M059J (cell line): ENCODE measurements around the gene C3orf52. TPM values are rescaled to one million over a fixed set of nuclear protein-coding genes. Genes with fewer than 3 reads are reported as not detected.

Experiments
- DNase-seq: peaks from one replicate; pipeline ENCODE4 v3.0.0-alpha.2; 2012; ENCODE audit warnings: low read depth
- total RNA-seq: library from RNA; depleted of rRNA; stranded (reverse); fragments of >200 nt; shearing (Covaris generic); gene quantifications from 2 replicates; pipeline ENCODE4 v1.2.3, GENCODE V29; 2014

Gene C3orf52
- total RNA-seq, 1 experiment from 2014 or later, result 12.6 TPM

GRCh38 chr3:112117841-112118571 lies 31.8 kb downstream of the C3orf52 start:
- no peak for DNase-seq

GRCh38 chr3:112119962-112120836 lies 34.0 kb downstream of the C3orf52 start:
- DNase-seq, result no peak

DNA sequence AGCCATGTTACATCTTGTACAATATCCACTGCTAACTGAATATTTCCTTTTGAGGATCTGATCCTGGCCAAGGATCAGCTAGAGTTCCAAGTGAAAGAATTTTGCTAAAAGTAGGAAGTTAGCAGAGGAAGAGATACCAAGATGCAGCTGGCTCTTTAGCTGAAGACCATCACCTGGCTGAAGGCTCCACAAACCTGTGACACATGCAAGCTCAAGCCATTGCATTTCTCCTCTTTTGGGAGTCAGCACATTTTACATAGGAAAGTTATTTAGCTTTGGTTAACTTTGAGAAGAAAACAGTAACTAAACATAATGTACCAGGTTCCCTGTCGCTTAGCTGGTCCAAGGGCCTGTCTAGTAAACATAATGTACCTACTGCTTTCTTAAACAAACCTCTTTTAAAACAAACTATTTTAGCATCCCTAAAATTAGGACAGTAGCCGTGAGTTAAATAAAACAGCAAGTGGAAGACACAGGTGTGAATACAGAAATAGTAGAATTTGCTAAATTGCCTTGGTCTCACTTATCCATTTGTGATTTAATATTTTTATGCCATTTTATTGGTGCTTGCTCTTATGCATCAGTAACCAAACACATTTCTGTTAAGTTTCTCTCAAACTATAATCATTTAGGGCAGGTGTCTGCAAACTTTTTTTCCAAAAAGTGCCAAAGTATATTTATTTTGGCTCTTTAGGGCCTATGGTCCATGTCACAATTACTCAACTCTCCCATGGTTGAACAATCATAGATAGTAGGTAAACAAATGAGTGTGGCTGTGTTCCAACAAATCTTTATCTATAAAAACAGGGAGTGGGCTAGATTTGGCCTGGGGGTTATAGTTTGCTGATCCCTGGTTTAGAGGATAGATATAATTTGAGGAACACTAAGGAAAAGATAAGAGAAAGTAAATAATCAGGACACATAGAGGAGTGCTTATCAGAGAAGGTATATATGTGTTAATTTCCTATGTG lies 35.7 kb downstream of the C3orf52 start:
- no peak for DNase-seq

DNA sequence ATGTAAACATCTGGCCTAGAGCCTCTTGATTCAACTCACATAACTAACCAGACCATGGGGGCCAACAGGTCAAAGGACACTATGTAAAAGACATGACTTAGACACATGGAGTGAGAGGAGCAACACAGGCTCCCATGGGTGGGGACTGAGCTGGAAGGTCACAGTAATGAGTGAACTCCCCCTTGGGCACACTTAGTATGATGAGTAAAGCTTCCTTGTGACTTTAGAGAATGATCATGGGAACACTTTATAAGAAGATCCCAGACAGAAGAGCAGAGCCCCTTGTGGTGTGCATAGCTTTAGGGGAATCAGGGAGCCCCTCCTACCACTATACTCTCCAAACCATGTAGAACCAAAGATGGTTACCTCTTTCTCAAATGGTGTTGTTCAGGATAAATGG lies 36.7 kb downstream of the C3orf52 start:
- no peak for DNase-seq

DNA sequence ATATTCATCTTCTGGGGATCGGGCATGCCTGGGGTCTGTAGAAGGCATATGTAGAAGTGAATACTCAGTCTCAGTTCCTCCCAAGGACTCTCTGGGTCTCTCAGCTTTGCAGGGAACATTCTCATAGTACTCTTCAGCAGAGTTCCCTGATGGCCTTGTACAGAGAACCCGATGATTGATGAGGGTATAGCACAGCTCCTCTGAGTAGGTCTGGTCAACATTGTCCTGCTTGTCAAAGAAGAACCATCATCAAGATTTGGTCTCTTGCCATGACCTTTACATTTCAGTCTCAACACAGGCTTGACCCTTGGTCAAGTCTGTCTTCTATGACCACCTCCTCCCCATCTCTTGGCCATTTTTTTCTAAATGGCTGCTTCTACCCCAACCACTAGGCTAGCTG lies 37.4 kb downstream of the C3orf52 start:
- DNase-seq, result no peak

DNA sequence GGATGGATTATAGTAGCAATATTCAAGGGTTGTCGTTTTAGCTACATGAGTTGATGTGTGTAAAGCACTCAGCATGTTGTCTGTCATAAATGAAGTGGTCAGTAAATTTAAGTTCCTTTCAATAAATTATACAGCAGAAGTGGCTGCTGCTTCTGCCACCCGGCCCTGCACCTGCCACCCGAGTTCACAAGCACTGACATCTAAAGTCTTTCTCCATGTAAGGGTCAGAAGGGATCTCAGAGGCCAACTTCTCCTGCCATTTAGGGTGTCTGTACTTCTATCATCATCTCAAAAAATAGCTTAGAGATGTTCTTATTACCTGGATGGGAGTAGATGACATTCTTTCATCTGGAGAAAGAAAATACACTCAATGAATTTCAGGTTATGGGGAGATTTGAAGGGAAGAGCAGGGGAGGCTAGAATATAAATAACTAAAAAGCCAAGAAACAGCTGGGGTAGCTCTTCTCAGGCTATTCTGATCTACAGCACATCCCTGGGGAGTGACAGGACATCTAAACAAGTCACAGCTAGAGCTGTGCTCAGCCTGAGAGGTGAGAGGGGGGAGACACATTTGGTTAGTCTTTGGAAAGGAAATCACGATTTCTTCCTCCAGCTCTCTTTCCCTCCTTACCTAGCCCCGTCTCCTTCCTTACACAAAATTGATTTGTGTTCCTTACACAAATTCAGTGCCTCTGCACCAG lies 38.9 kb downstream of the C3orf52 start:
- DNase-seq, result no peak

- peak; percentile 57 for DNase-seq
Observed at GRCh38 chr3:112126511-112126911, 40.3 kb downstream of the C3orf52 start.

GRCh38 chr3:112127522-112128494 lies 41.6 kb downstream of the C3orf52 start:
- DNase-seq, result no peak

DNA sequence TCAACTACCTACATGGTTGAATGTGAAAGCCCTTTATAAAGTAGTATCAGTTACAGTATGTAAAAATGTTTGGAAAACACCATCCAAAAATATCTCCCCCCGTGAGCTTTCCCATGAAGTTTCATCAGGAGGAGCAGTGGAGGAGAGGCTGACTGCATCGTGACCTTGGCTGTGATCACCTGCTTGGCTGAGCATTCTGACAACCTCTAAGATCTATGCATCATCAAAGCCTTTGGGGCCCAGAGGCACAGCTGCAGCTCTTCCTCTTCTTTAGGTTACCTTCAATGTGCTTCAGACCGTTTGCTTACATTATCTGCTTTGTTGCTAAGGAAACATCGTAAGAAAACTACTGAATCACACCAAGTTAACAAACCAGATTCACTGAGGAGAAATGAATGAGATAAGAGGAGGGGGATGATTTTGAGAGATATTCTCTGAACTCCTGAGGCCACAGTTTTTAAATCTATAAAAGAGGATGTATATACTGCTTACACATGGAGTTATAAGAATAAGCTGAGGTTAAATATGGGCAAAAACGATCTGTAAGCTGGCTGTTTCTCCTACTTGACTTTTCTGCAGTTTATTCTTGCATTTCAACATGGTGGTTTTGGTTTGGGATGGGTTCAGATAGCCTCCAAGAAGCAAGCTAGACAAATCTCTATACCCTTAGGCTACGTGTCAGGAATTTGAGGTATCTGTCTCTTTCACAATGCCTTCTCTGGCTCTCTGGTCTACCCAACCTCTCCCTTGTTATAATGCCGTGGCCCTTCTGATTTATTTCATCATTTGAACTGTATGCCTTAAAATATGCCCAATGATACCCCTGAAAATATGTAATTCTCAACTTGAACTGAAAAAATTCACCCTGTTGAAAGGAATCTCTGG lies 42.9 kb downstream of the C3orf52 start:
- peak; percentile 74 for DNase-seq

DNA sequence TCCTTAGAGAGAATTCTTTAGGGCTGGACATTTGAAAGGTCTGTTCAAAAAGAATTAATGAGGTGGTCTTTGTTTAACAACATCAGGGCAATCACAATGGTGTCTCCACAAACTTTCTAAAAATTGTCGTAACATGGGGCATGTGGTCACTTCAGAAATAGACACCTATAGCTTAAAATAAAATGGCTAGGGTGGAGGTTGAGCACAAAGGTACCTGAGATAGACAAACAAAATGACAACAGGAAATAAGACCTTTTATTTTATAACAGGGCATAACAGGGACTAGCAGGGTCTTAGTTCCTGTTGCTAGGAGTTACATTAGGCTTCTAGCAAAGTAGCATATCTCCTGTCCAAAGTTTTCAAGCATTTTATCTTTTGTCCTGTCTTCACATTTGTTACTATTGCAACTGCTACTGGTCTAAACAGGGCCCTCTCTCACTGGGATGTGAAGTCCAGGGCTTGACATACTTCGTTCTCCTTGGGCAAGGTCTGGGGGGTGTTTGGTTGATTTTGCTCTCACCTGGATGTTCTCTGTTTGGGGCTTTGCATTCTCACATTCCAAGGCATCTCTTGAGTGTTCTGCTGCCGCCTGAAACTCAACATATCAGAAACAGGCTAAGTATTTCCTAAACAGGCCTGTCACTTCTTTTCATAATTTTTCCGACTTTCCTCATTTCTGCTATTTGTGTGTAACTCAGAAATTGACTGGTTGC lies 43.9 kb downstream of the C3orf52 start:
- DNase-seq, result no peak

GRCh38 chr3:112130638-112130993 lies 44.4 kb downstream of the C3orf52 start:
- DNase-seq, result no peak

DNA sequence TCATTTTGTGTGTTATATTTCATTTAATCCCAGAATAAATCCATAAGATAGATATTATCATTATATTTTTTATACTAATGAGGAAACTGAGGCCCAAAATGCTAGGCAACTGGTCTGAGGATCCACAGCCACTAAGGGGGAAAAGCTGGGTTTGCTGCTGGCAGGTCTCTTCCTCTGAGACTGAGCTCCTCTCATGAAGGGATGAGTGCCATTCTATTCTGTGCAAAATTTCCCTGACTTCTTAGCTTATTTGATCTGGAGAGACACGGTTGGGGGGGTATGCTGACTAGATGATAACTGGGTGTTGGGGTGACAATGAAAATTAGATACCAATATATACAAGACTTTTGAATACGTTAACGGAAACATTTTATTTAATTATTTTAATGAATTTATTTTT lies 44.9 kb downstream of the C3orf52 start:
- no peak for DNase-seq

- DNase-seq, result no peak
Observed at GRCh38 chr3:112132088-112132487, 45.9 kb downstream of the C3orf52 start.

GRCh38 chr3:112132554-112132953 lies 46.4 kb downstream of the C3orf52 start:
- DNase-seq, result no peak

- DNase-seq, result no peak
Observed at GRCh38 chr3:112132975-112133448, 46.8 kb downstream of the C3orf52 start, which contains the start of gene GCSAM. GCSAM (minus strand) TSS chr3:112133248; CDS start chr3:112133120, 128 bp downstream.

- DNase-seq, result no peak
Observed at GRCh38 chr3:112133626-112134334, 47.6 kb downstream of the C3orf52 start.

GRCh38 chr3:112134335-112135124 lies 48.3 kb downstream of the C3orf52 start:
- DNase-seq, result peak; percentile 40
